MM.1S (cell line): ENCODE measurements around the gene GNG13.

Experiments
- DNase-seq: peaks from one replicate; pipeline ENCODE4 v3.0.0-alpha.2; 2015
- H2AFZ ChIP-seq: fragments of 300-600 bp; sonication (generic); 2 replicates; pipeline ENCODE4 v1.6.0; 2016; ENCODE audit warnings: antibody characterized with exemption, low read length
- H3F3A ChIP-seq: fragments of 300-600 bp; sonication (generic); 2 replicates; pipeline ENCODE4 v1.6.1; 2016; ENCODE audit warnings: mild to moderate bottlenecking, antibody characterized with exemption, low read length, moderate library complexity, mixed read lengths; ENCODE audit not compliant: insufficient read depth
- H3K27ac ChIP-seq: fragments of 300-600 bp; sonication (generic); 2 replicates; pipeline ENCODE4 v1.5.1; 2016; ENCODE audit warnings: mild to moderate bottlenecking, low read length
- H3K27me3 ChIP-seq: fragments of 300-600 bp; sonication (generic); replicated peaks from 2 replicates; pipeline ENCODE4 v1.6.0; 2016; ENCODE audit warnings: low read length; ENCODE audit not compliant: insufficient read depth
- H3K36me3 ChIP-seq: fragments of 300-600 bp; sonication (generic); replicated peaks from 2 replicates; pipeline ENCODE4 v1.6.1; 2016; ENCODE audit warnings: mild to moderate bottlenecking, low read length, mixed read lengths; ENCODE audit not compliant: insufficient read depth
- H3K4me1 ChIP-seq: fragments of 300-600 bp; sonication (generic); 2 replicates; pipeline ENCODE4 v1.6.1; 2016; ENCODE audit warnings: low read length, mixed read lengths
- H3K4me2 ChIP-seq: fragments of 300-600 bp; sonication (generic); 2 replicates; pipeline ENCODE4 v1.6.0; 2016; ENCODE audit warnings: low read depth, low read length
- H3K4me3 ChIP-seq: fragments of 300-600 bp; sonication (generic); 2 replicates; pipeline ENCODE4 v1.5.1; 2016; ENCODE audit warnings: low read length, mixed read lengths
- H3K79me2 ChIP-seq: fragments of 300-600 bp; sonication (generic); 2 replicates; pipeline ENCODE4 v1.6.1; 2016; ENCODE audit warnings: mixed run types, low read length, mixed read lengths
- H3K9ac ChIP-seq: fragments of 300-600 bp; sonication (generic); 2 replicates; pipeline ENCODE4 v1.6.1; 2016; ENCODE audit warnings: low read length, mixed read lengths
- H3K9me2 ChIP-seq: fragments of 300-600 bp; sonication (generic); replicated peaks from 2 replicates; pipeline ENCODE4 v1.6.1; 2016; ENCODE audit warnings: mild to moderate bottlenecking, low read length, mixed read lengths; ENCODE audit not compliant: insufficient read depth
- H3K9me3 ChIP-seq: fragments of 300-600 bp; sonication (generic); replicated peaks from 2 replicates; pipeline ENCODE4 v1.6.1; 2016; ENCODE audit warnings: mild to moderate bottlenecking, low read length, mixed read lengths; ENCODE audit not compliant: insufficient read depth
- H4K20me1 ChIP-seq: fragments of 300-600 bp; sonication (generic); 2 replicates; pipeline ENCODE4 v1.6.1; 2016; ENCODE audit warnings: mild to moderate bottlenecking, low read length, moderate library complexity, mixed read lengths; ENCODE audit not compliant: insufficient read depth
- CTCF ChIP-seq: fragments of 300-600 bp; sonication (generic); IDR thresholded peaks from 2 replicates; pipeline ENCODE4 v1.5.1; 2016; ENCODE audit warnings: antibody characterized with exemption, low read length, mixed read lengths
- EZH2 ChIP-seq: fragments of 300-600 bp; sonication (generic); optimal IDR thresholded peaks from 2 replicates; pipeline ENCODE3; 2017; ENCODE audit warnings: low read depth, mild to moderate bottlenecking, antibody characterized with exemption, low read length, mixed read lengths
- EZH2phosphoT487 ChIP-seq: fragments of 300-600 bp; sonication (generic); IDR thresholded peaks from 2 replicates; pipeline ENCODE4 v1.6.1; 2018; ENCODE audit warnings: antibody characterized with exemption, low read length

Gene GNG13

GRCh38 chr16:832652-833336 is 32.3 kb upstream of the GNG13 start:
- Histone ChIP-seq H3K4me3 (no peak overlapping the region), H3K9me3 (0 out of 2 replicates have a peak, but pooled peaks cover 3% of the 10 kb centered on the region), H3K9ac (no peak overlapping the region), H3K4me1 (no peaks in the 10 kb centered on the region), H3K36me3 (no peaks in the 10 kb centered on the region), H3K9me2 (no peaks in the 10 kb centered on the region), H3K27ac (no peak overlapping the region), H3K4me2 (no peak overlapping the region), H3K27me3 (peaks cover 87% of the 10 kb centered on the region), H3K79me2 (no peaks in the 10 kb centered on the region), H2AFZ (no peak overlapping the region), H3F3A (no peaks in the 10 kb centered on the region), H4K20me1 (no peaks in the 10 kb centered on the region)
- DNase-seq, result no peak
- TF ChIP-seq CTCF (no peak), EZH2phosphoT487 (no peak), EZH2 (no peak)

- H2AFZ ChIP-seq, result no peak overlapping the region
- no peak overlapping the region for H3K9ac ChIP-seq
- 0 out of 2 replicates have a peak, but pooled peaks cover 3% of the 10 kb centered on the region for H3K9me3 ChIP-seq
- no peaks in the 10 kb centered on the region for H3K9me2 ChIP-seq
- peaks cover 95% of the 10 kb centered on the region for H3K27me3 ChIP-seq
- no peak for TF ChIP-seq EZH2
- TF ChIP-seq EZH2phosphoT487, result no peak
- no peak for TF ChIP-seq CTCF
- DNase-seq, result no peak
- H4K20me1 ChIP-seq, result no peaks in the 10 kb centered on the region
- no peak overlapping the region for H3K4me2 ChIP-seq
- no peaks in the 10 kb centered on the region for H3K79me2 ChIP-seq
- no peaks in the 10 kb centered on the region for H3K4me1 ChIP-seq
- H3K36me3 ChIP-seq, result no peaks in the 10 kb centered on the region
- no peaks in the 10 kb centered on the region for H3F3A ChIP-seq
- H3K27ac ChIP-seq, result no peak overlapping the region
- H3K4me3 ChIP-seq, result no peak overlapping the region
Observed at GRCh38 chr16:831571-832413, 31.3 kb upstream of the GNG13 start.

GRCh38 chr16:830871-831570 is 30.5 kb upstream of the GNG13 start:
- Histone ChIP-seq H3F3A (no peaks in the 10 kb centered on the region), H3K79me2 (no peaks in the 10 kb centered on the region), H3K9ac (no peak overlapping the region), H3K4me3 (no peak overlapping the region), H4K20me1 (no peaks in the 10 kb centered on the region), H3K4me2 (no peak overlapping the region), H3K27me3 (peaks cover 93% of the 10 kb centered on the region), H3K27ac (no peak overlapping the region), H3K9me2 (no peaks in the 10 kb centered on the region), H2AFZ (no peak overlapping the region), H3K4me1 (no peaks in the 10 kb centered on the region), H3K9me3 (0 out of 2 replicates have a peak, but pooled peaks cover under 1% of the 10 kb centered on the region), H3K36me3 (no peaks in the 10 kb centered on the region)
- DNase-seq, result no peak
- TF ChIP-seq CTCF (no peak), EZH2 (no peak), EZH2phosphoT487 (no peak)
